ENCODE results near the gene CCDC183.

GRCh38 chr9:136829981-136830885 lies 34.1 kb downstream of the CCDC183 start:
- no peak for TF ChIP-seq CTCF (IDR thresholded peaks at IDR 0.05)
- TF ChIP-seq POLR2AphosphoS5 (IDR thresholded peaks at IDR 0.05) = no peak
- TF ChIP-seq EP300 (IDR thresholded peaks at IDR 0.05) = no peak

Measured in sigmoid colon (tissue), 4 donors.